CD14-positive monocyte (primary cell): ENCODE results near the gene ZNF385B. TPM values are rescaled to one million over a fixed set of nuclear protein-coding genes. Genes with fewer than 3 reads are reported as not detected.

Experiments
- DNase-seq, 3 donors: peaks; one replicate each; pipeline ENCODE4 v3.0.0-alpha.2; 2011 to 2022
- H2AFZ ChIP-seq: 2 replicates; pipeline ENCODE4 v1.6.0; 2012; ENCODE audit warnings: mild to moderate bottlenecking, low read depth, low read length, inconsistent platforms; ENCODE audit not compliant: insufficient read depth, poor library complexity, severe bottlenecking
- H3K27ac ChIP-seq, 2 donors: 1 replicate in 1 of 2; 2 replicates in 1 of 2; pipeline ENCODE4 v1.5.1; 2012 to 2013; ENCODE audit warnings: low read length in 2 of 2, control low read depth in 1 of 2, inconsistent platforms in 1 of 2, low read depth in 1 of 2, mild to moderate bottlenecking in 1 of 2
- H3K27me3 ChIP-seq, 2 donors: one replicate each; pipeline versions ENCODE4 v1.6.0 to v1.6.1; 2011 to 2013; ENCODE audit warnings: low read length in 2 of 2; ENCODE audit not compliant: control insufficient read depth in 2 of 2, insufficient read depth in 2 of 2
- H3K36me3 ChIP-seq, 2 donors: replicated peaks in 1 of 2; 1 replicate in 1 of 2; 2 replicates in 1 of 2; pipeline versions ENCODE4 v1.5.1 to v1.6.1; 2012 to 2013; ENCODE audit warnings: low read length in 2 of 2, control low read depth in 1 of 2, inconsistent platforms in 1 of 2, mild to moderate bottlenecking in 1 of 2; ENCODE audit not compliant: insufficient read depth in 2 of 2, control insufficient read depth in 1 of 2
- H3K4me1 ChIP-seq, 2 donors: 1 replicate in 1 of 2; 2 replicates in 1 of 2; pipeline versions ENCODE4 v1.5.1 to v1.6.1; 2012 to 2013; ENCODE audit warnings: low read length in 2 of 2, control low read depth in 1 of 2, inconsistent platforms in 1 of 2, mild to moderate bottlenecking in 1 of 2, moderate library complexity in 1 of 2; ENCODE audit not compliant: insufficient read depth in 2 of 2, control insufficient read depth in 1 of 2
- H3K4me2 ChIP-seq: replicated peaks from 2 replicates; pipeline ENCODE3; 2012; ENCODE audit warnings: low read length, moderate library complexity, mild to moderate bottlenecking; ENCODE audit not compliant: poor library complexity, severe bottlenecking; ENCODE audit errors: extremely low read depth
- H3K4me3 ChIP-seq, 3 experiments: fragments of 200-600 bp in 1 of 3; sonication (generic) in 1 of 3; replicated peaks in 1 of 3; 1 replicate in 2 of 3; 2 replicates in 1 of 3; pipeline ENCODE4 v1.5.1; 2011 to 2013; ENCODE audit warnings: low read length in 3 of 3, mild to moderate bottlenecking in 3 of 3, control low read depth in 2 of 3, low read depth in 2 of 3, inconsistent platforms in 1 of 3, moderate library complexity in 1 of 3
- H3K79me2 ChIP-seq: 2 replicates; pipeline ENCODE4 v1.6.0; 2012; ENCODE audit warnings: mild to moderate bottlenecking, control low read depth, inconsistent platforms, low read length, moderate library complexity; ENCODE audit not compliant: insufficient read depth
- H3K9ac ChIP-seq: 2 replicates; pipeline ENCODE4 v1.6.0; 2017; ENCODE audit warnings: low read length, mild to moderate bottlenecking; ENCODE audit not compliant: insufficient read depth, poor library complexity, severe bottlenecking
- H3K9me3 ChIP-seq, 2 donors: replicated peaks in 1 of 2; 1 replicate in 1 of 2; 2 replicates in 1 of 2; pipeline versions ENCODE4 v1.5.1 to v1.6.1; 2012 to 2013; ENCODE audit warnings: low read length in 2 of 2, control low read depth in 1 of 2; ENCODE audit not compliant: control insufficient read depth in 1 of 2, insufficient read depth in 1 of 2
- H4K20me1 ChIP-seq: 2 replicates; pipeline ENCODE4 v1.6.0; 2012; ENCODE audit warnings: mild to moderate bottlenecking, low read length, control low read depth, moderate library complexity; ENCODE audit not compliant: insufficient read depth
- H3K27ac Mint-ChIP-seq, 7 donors: one replicate each; pipeline ENCODE4 v1.8.0; 2020; ENCODE audit warnings: mild to moderate bottlenecking in 7 of 7, mixed read lengths in 7 of 7, moderate library complexity in 6 of 7, inconsistent platforms in 2 of 7
- H3K27me3 Mint-ChIP-seq, 3 donors: one replicate each; pipeline ENCODE4 v1.8.0; 2021 to 2022; ENCODE audit warnings: low read depth in 3 of 3, mild to moderate bottlenecking in 3 of 3, mixed read lengths in 3 of 3, moderate library complexity in 3 of 3, inconsistent platforms in 1 of 3
- H3K36me3 Mint-ChIP-seq, 2 donors: one replicate each; pipeline ENCODE4 v1.8.0; 2020; ENCODE audit warnings: mixed read lengths in 2 of 2, inconsistent platforms in 1 of 2, mild to moderate bottlenecking in 1 of 2
- H3K4me1 Mint-ChIP-seq: one replicate; pipeline ENCODE4 v1.8.0; 2020; ENCODE audit warnings: mild to moderate bottlenecking, mixed read lengths
- H3K4me3 Mint-ChIP-seq, 2 donors: one replicate each; pipeline ENCODE4 v1.8.0; 2020; ENCODE audit warnings: mild to moderate bottlenecking in 2 of 2, mixed read lengths in 2 of 2, moderate library complexity in 1 of 2
- H3K9me3 Mint-ChIP-seq, 7 donors: one replicate each; pipeline ENCODE4 v1.8.0; 2020 to 2022; ENCODE audit warnings: mixed read lengths in 7 of 7, mild to moderate bottlenecking in 6 of 7, moderate library complexity in 6 of 7, inconsistent platforms in 2 of 7
- WGBS: methylation state at CpG from one replicate; pipeline ENCODE4 v1.1.5; 2013; ENCODE audit warnings: missing lambda C conversion rate; ENCODE audit not compliant: insufficient coverage; 5-methylcytosine and 5-hydroxymethylcytosine counted together
- intact Hi-C, 2 donors: fragments of 100-400 bp; cut with micrococcal nuclease; formaldehyde crosslinking; loops; one replicate each; pipeline versions ENCODE4 v1.15.0 to v1.15.1; 2023
- polyA plus RNA-seq, 3 donors: library from polyadenylated mRNA; depleted of rRNA in 1 of 3; unstranded in 2 of 3; stranded (reverse) in 1 of 3; fragments of 300-500 nt in 2 of 3; fragments of >200 nt in 1 of 3; fragmentation: Illumina TruSeq in 2 of 3; gene quantifications; 1 replicate in 2 of 3; 2 replicates in 1 of 3; pipeline ENCODE4 v1.2.3, GENCODE V29; 2012 to 2021
- TF ChIP-seq, protein P1 (sequence below): fragments of 200-600 bp; IDR thresholded peaks from one replicate; pipeline ENCODE4 v1.8.0; 2022; ENCODE audit warnings: antibody characterized with exemption, mild to moderate bottlenecking

The ZNF385B gene
- polyA plus RNA-seq, 3 donors = not detected

DNA sequence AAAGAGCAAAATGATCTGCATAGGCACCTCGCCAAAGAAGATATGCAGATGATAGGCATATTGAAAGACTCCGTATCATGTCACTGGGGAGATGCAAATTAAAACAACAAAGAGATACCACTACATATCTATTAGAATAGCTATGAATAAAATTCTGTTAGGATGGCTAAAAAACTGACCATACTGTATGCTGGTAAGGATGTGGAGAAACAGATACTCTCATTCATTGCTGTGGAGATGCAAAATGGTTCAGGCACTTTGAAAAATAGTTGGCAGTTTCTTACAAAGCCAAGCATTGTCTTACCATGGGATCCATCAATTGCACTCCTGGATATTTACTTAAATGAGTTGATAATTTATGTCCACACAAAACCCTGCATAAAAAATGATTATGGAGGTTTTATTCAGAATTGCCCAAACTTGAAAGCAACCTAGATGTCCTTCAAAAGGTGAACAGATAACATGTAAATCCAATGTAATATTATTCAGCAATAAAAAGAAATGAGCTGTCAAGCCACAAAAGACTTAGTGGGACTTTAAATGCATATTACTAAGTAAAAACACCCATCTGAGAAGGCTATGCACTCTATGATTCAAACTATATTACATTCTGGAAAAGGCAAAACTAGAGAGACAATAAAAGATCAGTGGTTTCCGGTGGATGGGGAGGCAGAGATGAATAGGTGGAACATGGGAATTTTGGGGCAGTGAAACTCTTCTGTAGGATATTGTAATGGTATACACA is 31.2 kb downstream of the ZNF385B start:
- no peak overlapping the region for H3K4me2 ChIP-seq
- no peak overlapping the region for H3K4me3 ChIP-seq
- no peaks in the 10 kb centered on the region for H3K79me2 ChIP-seq
- H4K20me1 ChIP-seq = no peaks in the 10 kb centered on the region
- DNase-seq = no peak
- H2AFZ ChIP-seq = no peak overlapping the region
- TF ChIP-seq, protein P1, sequence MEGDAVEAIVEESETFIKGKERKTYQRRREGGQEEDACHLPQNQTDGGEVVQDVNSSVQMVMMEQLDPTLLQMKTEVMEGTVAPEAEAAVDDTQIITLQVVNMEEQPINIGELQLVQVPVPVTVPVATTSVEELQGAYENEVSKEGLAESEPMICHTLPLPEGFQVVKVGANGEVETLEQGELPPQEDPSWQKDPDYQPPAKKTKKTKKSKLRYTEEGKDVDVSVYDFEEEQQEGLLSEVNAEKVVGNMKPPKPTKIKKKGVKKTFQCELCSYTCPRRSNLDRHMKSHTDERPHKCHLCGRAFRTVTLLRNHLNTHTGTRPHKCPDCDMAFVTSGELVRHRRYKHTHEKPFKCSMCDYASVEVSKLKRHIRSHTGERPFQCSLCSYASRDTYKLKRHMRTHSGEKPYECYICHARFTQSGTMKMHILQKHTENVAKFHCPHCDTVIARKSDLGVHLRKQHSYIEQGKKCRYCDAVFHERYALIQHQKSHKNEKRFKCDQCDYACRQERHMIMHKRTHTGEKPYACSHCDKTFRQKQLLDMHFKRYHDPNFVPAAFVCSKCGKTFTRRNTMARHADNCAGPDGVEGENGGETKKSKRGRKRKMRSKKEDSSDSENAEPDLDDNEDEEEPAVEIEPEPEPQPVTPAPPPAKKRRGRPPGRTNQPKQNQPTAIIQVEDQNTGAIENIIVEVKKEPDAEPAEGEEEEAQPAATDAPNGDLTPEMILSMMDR = no peak
- no peak overlapping the region for H3K9ac ChIP-seq
- Mint-ChIP-seq H3K4me3 (no peak overlapping the region), H3K9me3 (peaks cover 0 to 4% (median 0%) of the 10 kb centered on the region in 7 donors), H3K27ac (no peak overlapping the region), H3K4me1 (no peaks in the 10 kb centered on the region), H3K36me3 (no peaks in the 10 kb centered on the region), H3K27me3 (peaks cover 0 to 3% (median 0%) of the 10 kb centered on the region in 3 donors)
- no peaks in the 10 kb centered on the region for H3K4me1 ChIP-seq
- no peaks in the 10 kb centered on the region for H3K27me3 ChIP-seq
- intact Hi-C loops = no loop called here
- H3K36me3 ChIP-seq = no peaks in the 10 kb centered on the region
- H3K9me3 ChIP-seq = no peaks in the 10 kb centered on the region
- no CpG with 5 or more reads among the region's 3 CpGs for WGBS
- no peak overlapping the region for H3K27ac ChIP-seq

DNA sequence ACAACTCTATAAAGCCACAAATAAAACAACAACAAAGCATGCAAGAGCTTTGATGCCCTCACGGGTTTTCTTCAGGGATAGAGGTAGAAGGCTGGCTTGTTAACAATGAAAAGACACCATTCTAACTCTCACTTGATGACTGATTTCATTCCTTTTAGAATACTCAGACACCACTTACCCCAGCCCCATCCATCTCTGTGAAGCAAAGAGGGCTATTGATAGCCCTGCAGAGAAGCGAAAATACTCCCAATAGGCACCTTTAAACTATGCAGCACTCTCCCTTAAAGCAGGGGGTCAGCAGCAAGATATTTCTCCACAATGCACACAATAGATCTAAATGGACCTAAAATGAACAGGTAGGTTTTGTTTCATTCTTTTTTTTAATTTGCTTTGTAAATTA is 35.1 kb downstream of the ZNF385B start:
- TF ChIP-seq, protein P1 = no peak
- Histone ChIP-seq H3K9me3 (no peaks in the 10 kb centered on the region), H3K27ac (no peak overlapping the region), H3K36me3 (no peaks in the 10 kb centered on the region), H3K79me2 (no peaks in the 10 kb centered on the region), H3K27me3 (no peaks in the 10 kb centered on the region), H3K4me1 (no peaks in the 10 kb centered on the region), H4K20me1 (no peaks in the 10 kb centered on the region), H3K9ac (no peak overlapping the region), H3K4me2 (no peak overlapping the region), H2AFZ (no peak overlapping the region), H3K4me3 (no peak overlapping the region)
- Mint-ChIP-seq H3K4me3 (no peak overlapping the region), H3K4me1 (no peaks in the 10 kb centered on the region), H3K9me3 (peaks cover 0 to 4% (median 0%) of the 10 kb centered on the region in 7 donors), H3K36me3 (no peaks in the 10 kb centered on the region), H3K27me3 (no peaks in the 10 kb centered on the region), H3K27ac (no peak overlapping the region)
- intact Hi-C loops = no loop called here
- no CpG with 5 or more reads among the region's 2 CpGs for WGBS
- no peak for DNase-seq
